COR-L47 (cell line): Measurements from ENCODE around the gene ZNF784.
"Not testable (repeated sequence)": the region's sequence is repeated elsewhere in the genome, so short reads cannot be mapped to it uniquely, and the experiment has no call there.

Source experiments
- DNase-seq: peaks from one replicate; lab custom pipeline; 2025; lab: John Stamatoyannopoulos, UW

Gene ZNF784

GRCh38 chr19:55583897-55584296, 40.5 kb downstream of the ZNF784 start:
- DNase-seq, result not testable (repeated sequence)

DNA sequence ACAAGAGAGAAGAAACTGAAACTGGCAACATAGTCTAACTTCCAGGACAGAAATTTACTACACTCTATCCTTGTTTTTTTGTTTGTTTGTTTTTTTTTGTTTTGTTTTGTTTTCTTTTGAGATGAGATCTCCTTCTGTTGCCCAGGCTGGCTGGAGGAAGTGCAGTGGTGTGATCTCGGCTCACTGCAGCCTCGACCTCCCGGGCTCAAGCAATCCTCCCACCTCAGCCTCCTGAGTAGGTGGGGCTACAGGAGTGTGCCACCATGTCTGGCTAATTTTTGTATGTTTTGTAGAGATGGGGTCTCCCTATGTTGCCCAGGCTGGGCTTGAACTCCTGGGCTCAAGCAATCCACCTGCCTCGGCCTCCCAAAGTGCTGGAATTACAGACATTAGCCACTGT, 42.1 kb downstream of the ZNF784 start:
- not testable (repeated sequence) for DNase-seq

GRCh38 chr19:55581823-55582223, 42.5 kb downstream of the ZNF784 start:
- no peak for DNase-seq

- no peak for DNase-seq
Observed at GRCh38 chr19:55581145-55581822, 43.1 kb downstream of the ZNF784 start.

DNA sequence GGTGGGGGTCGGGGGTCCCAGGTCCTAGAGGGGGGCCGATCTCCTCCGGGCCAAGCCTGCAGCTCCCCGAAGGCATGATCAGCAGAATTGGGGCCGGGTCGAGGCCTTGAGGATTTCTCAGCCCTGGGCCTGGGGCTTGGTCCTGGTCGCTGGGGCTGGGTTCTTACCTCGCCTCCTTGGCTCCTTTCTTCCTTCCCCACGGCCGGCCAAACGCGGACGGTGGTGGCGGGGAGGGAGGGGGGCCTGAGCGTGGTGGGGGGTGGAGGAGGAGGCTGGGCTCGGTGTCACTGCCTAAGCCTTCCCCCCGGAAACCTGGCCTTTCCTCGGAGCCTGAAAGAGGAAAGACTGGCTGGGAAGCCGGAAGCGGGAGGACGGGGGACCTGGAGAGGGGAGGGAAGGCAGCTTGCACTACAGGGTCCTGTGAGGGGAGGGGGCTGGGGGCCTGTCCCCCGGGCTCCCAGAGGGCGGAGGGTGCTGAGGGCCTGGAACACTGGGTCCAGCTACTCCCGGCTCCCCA, 43.7 kb downstream of the ZNF784 start, which contains the start of gene ZNF579:
ZNF579 (minus strand) TSS at position 221 of the 517 bp plus-strand sequence. CDS start 1,209 bp downstream, outside the sequence.
- DNase-seq, result peak; percentile 86

- peak; percentile 11 for DNase-seq
Observed at GRCh38 chr19:55579766-55580621, 44.4 kb downstream of the ZNF784 start.

DNA sequence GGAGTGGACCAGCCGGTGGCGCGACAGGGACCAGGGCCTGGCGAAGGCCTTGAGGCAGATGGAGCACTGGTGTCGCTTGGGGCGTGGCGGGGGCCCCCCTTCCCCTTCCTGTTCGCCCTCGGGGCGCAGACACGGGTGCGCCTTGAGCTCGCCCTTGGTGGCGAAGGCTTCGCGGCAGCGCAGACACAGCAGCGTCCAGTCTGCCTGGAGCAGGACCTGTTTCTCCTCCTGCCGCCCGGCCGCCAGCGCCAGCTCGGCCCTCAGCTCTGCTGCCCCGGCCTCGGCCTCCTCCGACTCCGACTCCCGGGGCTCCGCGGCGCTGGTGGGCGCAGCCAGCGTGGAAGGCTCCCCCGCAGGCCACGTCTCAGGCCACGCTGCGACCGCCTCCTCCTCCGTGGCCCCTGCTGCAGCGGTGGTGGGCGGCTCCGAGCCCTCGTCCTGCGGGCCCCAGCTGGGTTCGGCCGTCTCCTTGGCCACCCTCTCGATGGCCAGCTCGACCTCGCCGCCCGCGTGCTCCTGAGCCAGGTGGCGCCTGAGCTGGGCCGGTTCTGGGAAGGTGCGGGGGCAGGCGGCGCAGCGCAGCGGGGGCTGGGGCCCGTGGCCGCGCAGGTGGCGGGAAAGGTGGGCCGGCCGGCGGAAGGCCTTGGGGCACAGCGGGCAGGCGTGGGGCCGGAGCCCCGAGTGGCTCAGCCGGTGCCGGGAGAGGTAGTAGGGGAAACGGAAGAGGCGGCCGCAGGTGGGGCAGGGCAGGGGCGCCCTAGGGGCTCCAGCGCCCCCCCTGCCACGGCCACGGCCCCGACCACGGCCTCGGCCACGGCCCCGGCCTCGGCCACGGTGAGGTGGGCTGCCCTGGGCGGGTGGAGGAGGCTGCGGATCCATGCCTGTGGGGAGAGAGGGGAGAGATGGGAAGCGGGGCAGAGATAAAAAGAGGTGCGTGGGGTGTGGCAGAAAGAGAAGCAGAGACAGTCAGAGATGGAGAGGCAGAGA, 45.3 kb downstream of the ZNF784 start:
- no peak for DNase-seq

- DNase-seq, result no peak
Observed at GRCh38 chr19:55578031-55578760, 46.2 kb downstream of the ZNF784 start.

DNA sequence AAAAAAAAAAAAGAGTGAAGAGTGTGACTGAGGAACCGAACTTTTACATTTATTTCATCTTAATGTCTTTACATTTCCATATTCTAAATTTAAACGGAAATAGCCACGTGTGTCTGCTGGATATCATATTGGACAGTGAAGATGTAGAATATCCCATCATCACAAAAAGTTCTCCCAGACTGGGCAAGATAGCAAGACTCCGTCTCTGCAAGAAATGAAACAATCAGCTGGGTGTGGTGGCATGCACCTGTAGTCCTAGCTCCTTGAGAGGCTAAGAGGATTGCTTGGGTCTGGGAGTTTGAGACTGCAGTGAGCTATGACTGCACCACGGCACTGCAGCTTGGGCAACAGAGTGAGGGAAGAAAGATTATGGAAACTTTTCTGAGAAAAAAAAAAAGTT, 47.6 kb downstream of the ZNF784 start:
- DNase-seq, result no peak

DNA sequence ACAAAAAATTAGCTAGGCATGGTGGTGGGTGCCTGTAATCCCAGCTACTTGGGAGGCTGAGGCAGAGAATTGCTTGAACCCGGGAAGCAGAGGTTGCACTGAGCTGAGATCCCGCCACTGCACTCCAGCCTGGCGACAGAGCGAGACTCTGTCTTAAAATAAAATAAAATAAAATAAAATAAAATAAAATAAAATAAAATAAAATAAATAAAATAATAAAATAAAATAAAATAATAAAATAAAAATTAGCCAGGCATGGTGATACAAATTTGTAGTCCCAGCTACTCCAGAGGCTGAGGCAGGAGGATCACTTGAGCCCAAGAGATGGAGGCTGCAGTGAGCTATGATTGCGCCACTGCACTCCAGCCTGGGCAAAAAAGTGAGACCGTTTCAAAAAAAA, 50.4 kb downstream of the ZNF784 start:
- not testable (repeated sequence) for DNase-seq
